Measurements from ENCODE around the gene EVX1.

The EVX1 gene

DNA sequence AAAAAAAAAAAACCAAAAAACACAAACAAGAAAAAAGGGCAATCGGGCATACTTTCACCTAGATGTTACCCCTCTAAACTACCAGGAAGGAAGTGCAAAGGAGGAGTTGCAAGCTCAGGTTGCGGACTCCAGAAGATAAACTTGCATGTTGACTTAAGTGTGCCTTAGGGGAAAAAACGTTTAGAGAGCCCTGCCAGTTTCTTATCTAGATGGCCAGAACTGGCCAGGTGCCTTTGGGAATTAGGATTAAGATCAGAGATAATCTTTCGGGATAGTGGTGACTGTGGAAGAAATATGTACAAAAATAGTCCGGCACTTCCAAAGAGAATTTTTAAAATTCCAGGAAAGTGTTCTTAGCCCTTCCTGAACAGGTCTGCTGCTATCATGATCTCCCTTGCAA lies 17.6 kb downstream of the EVX1 start:
- H3K4me3 ChIP-seq (ENCODE audit: low read depth, low read length) = no peak overlapping the region
- H3K27me3 ChIP-seq (ENCODE audit: insufficient read depth, low read depth, severe bottlenecking) = peaks cover 68% of the 10 kb centered on the region

DNA sequence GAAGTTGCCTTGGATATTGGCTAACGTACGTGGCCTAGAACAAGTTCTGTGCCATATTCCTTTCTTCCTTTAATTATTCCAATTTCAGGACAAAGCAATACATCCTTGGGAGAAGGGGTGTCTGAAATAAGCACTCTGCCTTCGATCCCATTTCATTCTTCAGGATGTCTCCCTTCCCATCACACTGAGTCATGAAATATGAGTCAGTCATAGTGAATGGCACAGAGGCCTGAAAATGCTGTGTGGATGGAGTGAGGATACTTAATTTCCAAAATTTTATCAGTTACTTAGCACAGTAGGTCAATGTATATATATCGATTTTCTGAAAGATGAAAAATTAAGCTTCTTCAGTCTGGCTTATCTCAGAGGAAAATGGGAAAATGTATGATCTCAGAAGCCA lies 19.5 kb downstream of the EVX1 start:
- TF ChIP-seq, protein P1, sequence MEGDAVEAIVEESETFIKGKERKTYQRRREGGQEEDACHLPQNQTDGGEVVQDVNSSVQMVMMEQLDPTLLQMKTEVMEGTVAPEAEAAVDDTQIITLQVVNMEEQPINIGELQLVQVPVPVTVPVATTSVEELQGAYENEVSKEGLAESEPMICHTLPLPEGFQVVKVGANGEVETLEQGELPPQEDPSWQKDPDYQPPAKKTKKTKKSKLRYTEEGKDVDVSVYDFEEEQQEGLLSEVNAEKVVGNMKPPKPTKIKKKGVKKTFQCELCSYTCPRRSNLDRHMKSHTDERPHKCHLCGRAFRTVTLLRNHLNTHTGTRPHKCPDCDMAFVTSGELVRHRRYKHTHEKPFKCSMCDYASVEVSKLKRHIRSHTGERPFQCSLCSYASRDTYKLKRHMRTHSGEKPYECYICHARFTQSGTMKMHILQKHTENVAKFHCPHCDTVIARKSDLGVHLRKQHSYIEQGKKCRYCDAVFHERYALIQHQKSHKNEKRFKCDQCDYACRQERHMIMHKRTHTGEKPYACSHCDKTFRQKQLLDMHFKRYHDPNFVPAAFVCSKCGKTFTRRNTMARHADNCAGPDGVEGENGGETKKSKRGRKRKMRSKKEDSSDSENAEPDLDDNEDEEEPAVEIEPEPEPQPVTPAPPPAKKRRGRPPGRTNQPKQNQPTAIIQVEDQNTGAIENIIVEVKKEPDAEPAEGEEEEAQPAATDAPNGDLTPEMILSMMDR (IDR thresholded peaks at IDR 0.05; ENCODE audit: low read depth, low read length) = no peak
- H3K4me3 ChIP-seq (ENCODE audit: low read depth, low read length) = no peak overlapping the region

More for the DNA sequence above, 17.6 kb downstream of the EVX1 start:
- Histone ChIP-seq H3K36me3 (no peaks in the 10 kb centered on the region), H3K9me3 (ENCODE audit: severe bottlenecking) (peaks cover 2% of the 10 kb centered on the region), H3K27ac (no peak overlapping the region)
- no peak for DNase-seq
- TF ChIP-seq, protein P1 (IDR thresholded peaks at IDR 0.05; ENCODE audit: low read depth, low read length) = no peak

DNA sequence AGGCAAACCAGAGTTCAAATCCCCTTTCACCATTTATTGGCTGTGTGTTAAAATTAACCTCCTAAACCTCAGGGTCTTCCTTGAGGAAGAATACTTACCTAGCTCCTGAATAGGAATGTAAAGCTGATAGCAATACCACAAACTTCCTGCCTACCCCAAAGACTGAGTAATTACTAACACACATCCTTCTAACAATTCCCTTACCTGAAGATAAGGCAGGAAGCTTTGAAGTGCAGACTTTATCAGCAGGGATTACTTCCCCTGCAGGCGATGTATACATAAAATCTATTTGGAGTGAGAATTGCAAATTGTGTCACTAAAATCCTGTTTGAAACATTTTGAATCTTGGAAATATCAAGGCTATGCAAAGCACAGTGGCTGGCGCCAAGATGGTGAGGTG lies 21.2 kb downstream of the EVX1 start:
- no peak overlapping the region for H3K27ac ChIP-seq
- H3K4me3 ChIP-seq (ENCODE audit: low read depth, low read length) = no peak overlapping the region
- no peaks in the 10 kb centered on the region for H3K36me3 ChIP-seq
- no peak for DNase-seq
- TF ChIP-seq, protein P1 (IDR thresholded peaks at IDR 0.05; ENCODE audit: low read depth, low read length) = no peak
- no peaks in the 10 kb centered on the region for H3K9me3 ChIP-seq (ENCODE audit: severe bottlenecking)
- peaks cover 54% of the 10 kb centered on the region for H3K27me3 ChIP-seq (ENCODE audit: insufficient read depth, low read depth, severe bottlenecking)

More for the DNA sequence above, 19.5 kb downstream of the EVX1 start:
- DNase-seq = no peak
- H3K27me3 ChIP-seq (ENCODE audit: insufficient read depth, low read depth, severe bottlenecking) = peaks cover 69% of the 10 kb centered on the region
- H3K9me3 ChIP-seq (ENCODE audit: severe bottlenecking) = peaks cover 2% of the 10 kb centered on the region
- no peaks in the 10 kb centered on the region for H3K36me3 ChIP-seq
- H3K27ac ChIP-seq = no peak overlapping the region

DNA sequence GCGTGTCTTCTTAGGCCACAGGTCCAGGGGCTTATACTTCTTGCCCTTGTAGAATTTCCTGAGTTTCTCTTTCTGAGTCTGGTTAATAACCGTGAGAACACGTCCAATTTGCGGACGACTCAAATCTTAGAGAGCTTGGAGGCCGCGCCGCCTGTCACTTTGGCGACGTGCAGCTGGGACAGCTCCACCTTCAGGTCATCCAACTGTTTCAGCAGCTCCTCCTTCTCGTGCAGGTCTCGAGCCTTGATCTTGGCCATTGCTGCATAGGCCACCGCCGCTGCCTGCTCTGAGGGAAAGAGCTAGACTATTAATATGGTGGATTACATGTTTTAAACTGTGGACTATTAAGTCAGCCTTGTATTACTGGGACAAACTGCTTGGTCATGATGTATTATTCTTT lies 26.9 kb downstream of the EVX1 start:
- H3K9me3 ChIP-seq (ENCODE audit: severe bottlenecking) = no peaks in the 10 kb centered on the region
- TF ChIP-seq, protein P1 (IDR thresholded peaks at IDR 0.05; ENCODE audit: low read depth, low read length) = no peak
- H3K27me3 ChIP-seq (ENCODE audit: insufficient read depth, low read depth, severe bottlenecking) = peaks cover 41% of the 10 kb centered on the region
- no peak for DNase-seq
- H3K27ac ChIP-seq = no peak overlapping the region
- H3K36me3 ChIP-seq = no peaks in the 10 kb centered on the region
- no peak overlapping the region for H3K4me3 ChIP-seq (ENCODE audit: low read depth, low read length)

DNA sequence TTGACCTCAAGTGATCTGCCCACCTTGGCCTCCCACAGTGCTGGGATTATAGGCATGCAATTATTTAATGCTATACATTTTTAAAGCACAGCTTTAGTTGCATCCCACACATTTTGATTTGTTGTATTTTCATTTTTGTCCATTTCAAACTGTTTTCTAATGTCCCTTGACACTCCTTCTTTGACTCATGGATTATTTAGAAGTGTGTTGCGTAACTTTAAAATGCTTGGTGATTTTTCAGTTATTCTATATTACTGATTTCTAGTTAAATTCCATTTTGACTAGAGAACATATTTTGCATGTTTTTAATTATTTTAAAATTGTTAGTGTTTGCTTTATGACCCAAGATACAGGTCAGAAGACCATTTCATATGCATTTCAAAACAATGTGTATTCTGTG lies 28.8 kb downstream of the EVX1 start:
- Histone ChIP-seq H3K36me3 (no peaks in the 10 kb centered on the region), H3K9me3 (ENCODE audit: severe bottlenecking) (no peaks in the 10 kb centered on the region), H3K27ac (no peak overlapping the region), H3K4me3 (ENCODE audit: low read depth, low read length) (no peak overlapping the region), H3K27me3 (ENCODE audit: insufficient read depth, low read depth, severe bottlenecking) (peaks cover 43% of the 10 kb centered on the region)
- TF ChIP-seq, protein P1 (IDR thresholded peaks at IDR 0.05; ENCODE audit: low read depth, low read length) = no peak
- no peak for DNase-seq

DNA sequence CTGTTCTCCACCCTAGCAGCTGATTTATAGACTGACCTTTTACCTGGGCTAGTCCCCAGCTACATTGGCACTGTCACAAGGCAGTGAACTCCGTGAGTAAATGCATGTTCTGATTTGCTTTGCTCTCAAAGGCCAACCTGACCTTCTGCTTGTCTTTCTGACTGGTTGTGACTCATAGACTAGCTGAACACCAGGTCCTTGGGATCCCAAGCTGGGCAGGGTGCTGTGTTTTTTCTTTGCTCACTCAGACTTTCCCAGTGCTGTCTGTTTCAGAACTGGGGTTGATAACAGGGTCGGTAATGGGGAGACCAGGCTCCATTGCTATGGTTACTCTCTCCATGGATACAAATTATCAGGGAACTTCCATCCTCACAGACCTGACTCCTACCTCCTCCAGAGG lies 35.0 kb downstream of the EVX1 start:
- Histone ChIP-seq H3K4me3 (ENCODE audit: low read depth, low read length) (no peak overlapping the region), H3K27me3 (ENCODE audit: insufficient read depth, low read depth, severe bottlenecking) (peaks cover 62% of the 10 kb centered on the region), H3K27ac (no peak overlapping the region), H3K9me3 (ENCODE audit: severe bottlenecking) (no peaks in the 10 kb centered on the region), H3K36me3 (no peaks in the 10 kb centered on the region)
- TF ChIP-seq, protein P1 (IDR thresholded peaks at IDR 0.05; ENCODE audit: low read depth, low read length) = no peak
- no peak for DNase-seq

All from WERI-Rb-1 (cell line).